Colonic mucosa (tissue), 4 donors: ENCODE data around the gene WDHD1. TPM values are rescaled to one million over a fixed set of nuclear protein-coding genes. Genes with fewer than 3 reads are reported as not detected.
"Not testable (repeated sequence)": the region's sequence is repeated elsewhere in the genome, so short reads cannot be mapped to it uniquely, and the experiment has no call there.

Experiments
- DNase-seq: peaks from one replicate; pipeline ENCODE4 v3.0.0-alpha.2; 2020
- H3K27ac ChIP-seq: fragments of 200-600 bp; one replicate; pipeline ENCODE4 v1.8.0; 2021
- H3K27me3 ChIP-seq: fragments of 200-600 bp; one replicate; pipeline ENCODE4 v1.8.0; 2021
- H3K36me3 ChIP-seq: fragments of 200-600 bp; one replicate; pipeline ENCODE4 v1.8.0; 2021
- H3K4me1 ChIP-seq: fragments of 200-600 bp; one replicate; pipeline ENCODE4 v1.8.0; 2021; ENCODE audit warnings: mild to moderate bottlenecking
- H3K4me3 ChIP-seq: fragments of 200-600 bp; one replicate; pipeline ENCODE4 v1.8.0; 2021
- H3K9ac ChIP-seq, 2 donors: one replicate each; pipeline ENCODE4 v1.7.0; 2013; ENCODE audit warnings: control low read depth in 2 of 2, low read depth in 2 of 2, low read length in 2 of 2
- H3K9me3 ChIP-seq: fragments of 200-600 bp; one replicate; pipeline ENCODE4 v1.8.0; 2021
- intact Hi-C: fragments of 100-400 bp; cut with DNase I; formaldehyde crosslinking; loops from one replicate; pipeline ENCODE4 v1.14.1; 2022
- total RNA-seq, 2 donors: library from RNA; stranded (reverse); fragmentation: NEBNext Ultra II Directional in 1 of 2; extraction: Animal tissue kit (Norgen Biotek cat#: 25700) in 1 of 2; gene quantifications; one replicate each; pipeline ENCODE4 v1.2.1, GENCODE V29; 2021
- TF ChIP-seq, protein P1 (sequence below): fragments of 200-600 bp; IDR thresholded peaks from one replicate; pipeline ENCODE4 v1.8.0; 2022; ENCODE audit warnings: antibody characterized with exemption, mild to moderate bottlenecking
- donor health status: healthy.
- donor health status: DM: no; HTN: no; CAD: no.
- donor health status: DM: no; HTN: no; CAD: no.

WDHD1 gene
- total RNA-seq, 2 donors from 2014 or later, result 5.8 to 22.6 TPM

DNA sequence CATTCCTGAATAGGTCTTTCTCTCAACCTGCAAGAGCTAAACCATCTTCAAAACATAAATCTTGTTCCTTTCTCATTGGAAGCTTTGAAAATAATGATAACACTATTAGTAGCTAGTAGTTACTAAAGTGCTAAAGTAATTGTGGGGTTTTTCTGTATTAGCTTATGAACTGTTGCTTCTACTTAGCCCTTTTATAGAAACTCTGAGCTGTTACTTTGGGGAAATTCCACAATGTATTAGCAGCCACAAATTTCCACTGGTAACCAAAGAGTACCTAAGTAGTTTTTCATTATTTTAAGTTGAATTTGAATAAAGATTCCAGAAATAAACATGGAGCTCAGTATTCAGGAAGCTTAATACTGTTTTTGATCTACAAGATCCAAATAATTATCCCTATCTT, 18.2 kb upstream of the WDHD1 start:
- H3K4me1 ChIP-seq, result no peaks in the 10 kb centered on the region
- no peak for DNase-seq
- H3K4me3 ChIP-seq, result no peak overlapping the region
- intact Hi-C loops, result no loop called here
- no peak overlapping the region for H3K9ac ChIP-seq
- TF ChIP-seq, protein P1, sequence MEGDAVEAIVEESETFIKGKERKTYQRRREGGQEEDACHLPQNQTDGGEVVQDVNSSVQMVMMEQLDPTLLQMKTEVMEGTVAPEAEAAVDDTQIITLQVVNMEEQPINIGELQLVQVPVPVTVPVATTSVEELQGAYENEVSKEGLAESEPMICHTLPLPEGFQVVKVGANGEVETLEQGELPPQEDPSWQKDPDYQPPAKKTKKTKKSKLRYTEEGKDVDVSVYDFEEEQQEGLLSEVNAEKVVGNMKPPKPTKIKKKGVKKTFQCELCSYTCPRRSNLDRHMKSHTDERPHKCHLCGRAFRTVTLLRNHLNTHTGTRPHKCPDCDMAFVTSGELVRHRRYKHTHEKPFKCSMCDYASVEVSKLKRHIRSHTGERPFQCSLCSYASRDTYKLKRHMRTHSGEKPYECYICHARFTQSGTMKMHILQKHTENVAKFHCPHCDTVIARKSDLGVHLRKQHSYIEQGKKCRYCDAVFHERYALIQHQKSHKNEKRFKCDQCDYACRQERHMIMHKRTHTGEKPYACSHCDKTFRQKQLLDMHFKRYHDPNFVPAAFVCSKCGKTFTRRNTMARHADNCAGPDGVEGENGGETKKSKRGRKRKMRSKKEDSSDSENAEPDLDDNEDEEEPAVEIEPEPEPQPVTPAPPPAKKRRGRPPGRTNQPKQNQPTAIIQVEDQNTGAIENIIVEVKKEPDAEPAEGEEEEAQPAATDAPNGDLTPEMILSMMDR, result no peak
- H3K27me3 ChIP-seq, result no peaks in the 10 kb centered on the region
- H3K9me3 ChIP-seq, result no peaks in the 10 kb centered on the region
- H3K36me3 ChIP-seq, result no peaks in the 10 kb centered on the region
- H3K27ac ChIP-seq, result no peak overlapping the region

DNA sequence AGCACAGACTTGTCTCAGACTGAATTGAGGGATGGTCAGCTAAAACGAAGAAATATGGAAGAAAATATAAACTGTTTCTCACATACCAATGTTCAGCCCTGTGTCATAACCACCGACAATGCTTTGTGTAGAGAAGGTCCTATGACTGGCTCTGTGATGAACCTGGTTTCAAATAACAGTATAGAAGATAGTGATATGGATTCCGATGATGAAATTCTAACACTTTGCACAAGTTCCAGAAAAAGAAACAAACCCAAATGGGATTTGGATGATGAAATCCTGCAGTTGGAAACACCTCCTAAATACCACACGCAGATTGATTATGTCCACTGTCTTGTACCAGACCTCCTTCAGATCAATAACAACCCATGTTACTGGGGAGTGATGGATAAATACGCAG, 16.6 kb upstream of the WDHD1 start:
- no peaks in the 10 kb centered on the region for H3K4me1 ChIP-seq
- intact Hi-C loops, result no loop called here
- no peak overlapping the region for H3K27ac ChIP-seq
- H3K4me3 ChIP-seq, result no peak overlapping the region
- TF ChIP-seq, protein P1, result no peak
- no peak overlapping the region for H3K9ac ChIP-seq
- no peaks in the 10 kb centered on the region for H3K36me3 ChIP-seq
- H3K9me3 ChIP-seq, result no peaks in the 10 kb centered on the region
- no peaks in the 10 kb centered on the region for H3K27me3 ChIP-seq
- no peak for DNase-seq

DNA sequence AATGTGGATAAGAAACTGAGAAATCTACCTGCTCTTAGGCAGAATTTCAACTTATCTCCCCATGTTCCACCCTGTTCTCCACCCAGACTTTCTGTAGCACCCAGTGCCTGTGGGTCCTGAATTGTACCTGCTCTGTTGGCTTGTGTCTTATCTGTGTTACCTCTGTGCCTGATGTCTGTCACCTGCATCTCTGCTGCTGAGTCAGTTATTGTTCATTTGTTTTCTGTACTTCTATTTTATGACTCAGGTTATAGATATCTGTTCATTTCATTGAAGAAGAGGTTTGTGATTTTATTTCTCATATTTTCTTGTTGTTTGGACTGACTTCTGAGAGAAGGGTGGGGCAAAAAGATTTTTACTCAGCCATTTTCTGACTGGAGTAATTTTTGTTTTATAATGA, 11.8 kb upstream of the WDHD1 start:
- H3K4me3 ChIP-seq, result no peak overlapping the region
- no peaks in the 10 kb centered on the region for H3K27me3 ChIP-seq
- no peak overlapping the region for H3K9ac ChIP-seq
- TF ChIP-seq, protein P1, result no peak
- intact Hi-C loops, result no loop called here
- no peak overlapping the region for H3K27ac ChIP-seq
- H3K9me3 ChIP-seq, result no peaks in the 10 kb centered on the region
- DNase-seq, result no peak
- no peaks in the 10 kb centered on the region for H3K4me1 ChIP-seq
- no peaks in the 10 kb centered on the region for H3K36me3 ChIP-seq

DNA sequence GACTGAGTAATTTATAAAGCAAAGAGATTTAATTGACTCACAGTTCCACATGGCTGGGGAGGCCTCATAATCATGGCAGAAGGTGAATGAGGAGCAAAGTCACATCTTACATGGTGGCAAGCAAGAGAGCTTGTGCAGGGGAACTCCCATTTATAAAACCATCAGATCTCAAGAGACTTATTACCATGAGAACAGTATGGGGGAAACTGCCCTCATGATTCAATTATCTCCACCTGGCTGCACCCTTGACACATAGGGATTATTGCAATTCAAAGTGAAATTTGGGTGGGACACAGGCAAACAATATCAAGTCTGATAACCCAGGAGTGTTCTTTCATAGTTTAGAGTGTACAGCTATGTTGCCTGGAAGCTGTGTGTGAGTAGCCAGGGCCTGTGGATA, 11.1 kb upstream of the WDHD1 start:
- H3K4me1 ChIP-seq, DNase-seq, H3K9me3 ChIP-seq, H3K36me3 ChIP-seq, H3K27ac ChIP-seq, H3K27me3 ChIP-seq, intact Hi-C loops, H3K4me3 ChIP-seq, H3K9ac ChIP-seq: not testable (repeated sequence)

DNA sequence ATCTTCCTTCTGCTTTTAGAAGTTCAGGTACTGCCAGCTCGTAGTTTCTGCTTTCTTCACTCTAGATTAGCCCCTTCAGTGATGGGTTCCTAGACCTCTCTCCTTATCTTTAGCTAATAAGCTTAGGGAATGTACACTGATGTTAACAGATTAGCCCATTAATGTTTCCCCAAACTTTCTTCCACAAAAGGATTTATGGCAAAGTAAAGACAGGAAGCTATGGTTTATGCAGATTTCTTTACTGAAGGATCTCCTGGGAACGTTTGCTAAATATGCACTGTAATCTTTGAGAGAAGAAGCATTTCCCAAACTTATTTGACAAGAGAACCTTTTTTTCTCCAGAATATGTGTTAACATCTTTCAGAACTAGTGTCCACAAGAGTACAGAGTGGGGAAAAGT, 4.3 kb upstream of the WDHD1 start:
- intact Hi-C loops, result no loop called here
- TF ChIP-seq, protein P1, result no peak
- no peak overlapping the region for H3K4me3 ChIP-seq
- H3K36me3 ChIP-seq, result no peaks in the 10 kb centered on the region
- H3K27me3 ChIP-seq, result no peaks in the 10 kb centered on the region
- DNase-seq, result no peak
- no peak overlapping the region for H3K9ac ChIP-seq
- no peaks in the 10 kb centered on the region for H3K9me3 ChIP-seq
- H3K4me1 ChIP-seq, result no peaks in the 10 kb centered on the region
- H3K27ac ChIP-seq, result no peak overlapping the region

DNA sequence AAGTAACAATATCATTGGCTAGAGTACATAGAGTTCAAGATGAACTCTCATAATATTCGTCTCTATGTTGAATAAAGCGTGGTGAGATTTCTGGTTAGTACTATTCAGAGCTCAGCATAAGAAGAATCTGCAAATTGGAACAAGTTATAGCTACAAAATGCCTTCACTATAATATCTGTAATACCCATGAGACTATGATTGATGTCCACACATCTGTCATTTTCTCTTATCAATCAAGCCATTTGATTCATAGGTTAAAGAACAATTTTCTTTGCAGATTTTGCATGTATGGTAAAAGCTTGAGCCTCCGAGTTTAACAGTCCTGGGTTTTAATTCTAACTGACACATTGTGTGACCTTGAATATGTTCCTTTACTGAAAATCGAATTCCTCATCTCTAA, 1.6 kb upstream of the WDHD1 start:
- intact Hi-C loops, result no loop called here
- Histone ChIP-seq H3K4me1 (no peaks in the 10 kb centered on the region), H3K27me3 (no peaks in the 10 kb centered on the region), H3K4me3 (no peak overlapping the region), H3K36me3 (no peaks in the 10 kb centered on the region), H3K9me3 (no peaks in the 10 kb centered on the region), H3K9ac (no peak overlapping the region), H3K27ac (no peak overlapping the region)
- TF ChIP-seq, protein P1, result no peak
- DNase-seq, result no peak
